LNCAP (cell line): ENCODE data around the gene FANCI.

Source experiments
- TF ChIP-seq, protein P1 (sequence below): fragments of 450-650 bp; IDR thresholded peaks from 2 replicates; pipeline ENCODE4 v1.5.1; 2017; ENCODE audit warnings: mild to moderate bottlenecking

FANCI gene

DNA sequence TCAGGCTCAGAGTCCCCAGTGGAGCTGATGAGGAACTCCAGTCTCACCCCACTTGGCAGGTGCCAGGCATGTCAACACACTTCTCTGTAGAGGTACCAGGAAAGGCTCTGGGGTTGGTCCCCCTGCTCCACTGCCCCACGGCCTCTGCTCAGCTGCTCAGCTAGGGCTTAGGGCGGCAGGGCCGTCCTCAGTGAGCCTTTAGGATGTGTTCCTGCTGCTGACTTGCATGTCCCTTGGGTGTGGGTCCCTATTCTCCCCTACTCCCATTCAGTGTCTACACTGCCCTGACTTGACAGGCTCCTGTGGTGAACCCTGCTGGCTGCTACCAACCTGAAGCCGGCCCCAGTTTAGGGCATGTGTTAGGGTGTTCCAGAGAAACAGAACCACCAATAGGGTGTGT, 108.7 kb downstream of the FANCI start:
- TF ChIP-seq, protein P1, sequence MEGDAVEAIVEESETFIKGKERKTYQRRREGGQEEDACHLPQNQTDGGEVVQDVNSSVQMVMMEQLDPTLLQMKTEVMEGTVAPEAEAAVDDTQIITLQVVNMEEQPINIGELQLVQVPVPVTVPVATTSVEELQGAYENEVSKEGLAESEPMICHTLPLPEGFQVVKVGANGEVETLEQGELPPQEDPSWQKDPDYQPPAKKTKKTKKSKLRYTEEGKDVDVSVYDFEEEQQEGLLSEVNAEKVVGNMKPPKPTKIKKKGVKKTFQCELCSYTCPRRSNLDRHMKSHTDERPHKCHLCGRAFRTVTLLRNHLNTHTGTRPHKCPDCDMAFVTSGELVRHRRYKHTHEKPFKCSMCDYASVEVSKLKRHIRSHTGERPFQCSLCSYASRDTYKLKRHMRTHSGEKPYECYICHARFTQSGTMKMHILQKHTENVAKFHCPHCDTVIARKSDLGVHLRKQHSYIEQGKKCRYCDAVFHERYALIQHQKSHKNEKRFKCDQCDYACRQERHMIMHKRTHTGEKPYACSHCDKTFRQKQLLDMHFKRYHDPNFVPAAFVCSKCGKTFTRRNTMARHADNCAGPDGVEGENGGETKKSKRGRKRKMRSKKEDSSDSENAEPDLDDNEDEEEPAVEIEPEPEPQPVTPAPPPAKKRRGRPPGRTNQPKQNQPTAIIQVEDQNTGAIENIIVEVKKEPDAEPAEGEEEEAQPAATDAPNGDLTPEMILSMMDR: no peak

DNA sequence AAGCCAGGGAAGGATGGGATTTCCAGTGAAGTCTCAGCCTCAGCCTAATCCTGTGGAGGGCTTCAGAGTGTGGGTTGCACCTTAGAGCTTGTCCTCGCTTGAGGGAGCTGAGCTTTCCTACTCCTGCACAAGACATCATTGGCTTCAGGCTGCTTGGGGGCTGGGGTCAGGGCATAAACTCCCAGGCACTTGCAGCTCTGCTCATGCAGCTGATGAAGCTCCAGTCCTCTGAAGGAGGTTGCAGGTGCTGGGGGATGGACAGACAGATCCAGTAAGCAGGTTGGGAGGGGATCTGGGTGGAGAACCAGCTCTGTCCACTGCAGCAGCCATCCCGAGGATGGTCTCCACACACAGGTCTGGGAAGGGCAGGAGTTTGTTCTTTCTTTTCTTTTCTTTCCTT, 110.2 kb downstream of the FANCI start:
- TF ChIP-seq, protein P1: no peak

DNA sequence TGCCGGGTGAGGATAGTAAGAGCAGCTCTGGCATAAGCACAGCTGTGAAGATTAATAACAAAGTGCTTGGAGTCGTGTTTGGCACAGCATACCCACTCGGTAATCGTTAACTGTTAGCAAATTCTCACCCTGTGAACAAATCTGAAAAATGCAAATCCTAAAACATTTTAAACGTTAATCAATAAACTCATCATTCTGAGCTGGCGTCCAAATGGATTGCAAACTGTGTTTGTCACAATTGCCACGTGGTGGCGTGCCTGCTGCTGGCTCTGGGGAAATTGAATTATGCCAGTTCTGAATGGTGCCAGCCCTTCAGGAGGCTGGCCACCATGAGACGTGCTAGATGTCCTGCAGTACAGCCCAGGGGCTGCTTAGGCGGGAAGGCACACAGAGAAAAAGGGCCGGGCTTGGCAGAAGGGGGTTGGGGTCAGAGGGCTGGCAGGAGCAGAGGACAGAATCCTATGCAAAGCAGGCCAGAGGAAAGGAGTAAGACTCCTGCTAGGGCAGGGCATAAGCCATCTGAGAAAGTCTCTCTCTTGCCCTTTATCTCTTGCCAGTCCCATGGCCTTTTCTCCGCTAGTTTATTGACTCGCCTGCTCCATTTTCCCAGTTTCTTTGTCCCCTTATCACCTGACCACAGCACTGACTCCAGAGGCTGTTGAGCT, 113.0 kb downstream of the FANCI start:
- TF ChIP-seq, protein P1: peak; percentile 82

DNA sequence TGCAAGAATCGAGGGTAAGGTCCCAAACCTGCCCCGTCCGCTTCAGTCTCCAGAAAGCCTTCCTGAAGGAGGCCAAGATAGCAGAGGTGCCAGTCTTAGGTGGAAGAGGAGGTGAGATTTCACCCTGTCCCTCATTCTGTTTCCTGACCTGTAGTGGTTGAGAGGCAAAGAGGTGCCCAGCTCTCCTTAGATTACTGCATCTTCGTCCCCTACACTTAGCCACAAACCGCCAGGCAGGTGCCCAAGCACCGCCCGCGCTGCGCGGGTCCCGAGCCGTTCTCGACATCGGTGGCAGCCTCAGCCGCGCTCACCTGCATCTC, 114.6 kb downstream of the FANCI start:
- TF ChIP-seq, protein P1: no peak

DNA sequence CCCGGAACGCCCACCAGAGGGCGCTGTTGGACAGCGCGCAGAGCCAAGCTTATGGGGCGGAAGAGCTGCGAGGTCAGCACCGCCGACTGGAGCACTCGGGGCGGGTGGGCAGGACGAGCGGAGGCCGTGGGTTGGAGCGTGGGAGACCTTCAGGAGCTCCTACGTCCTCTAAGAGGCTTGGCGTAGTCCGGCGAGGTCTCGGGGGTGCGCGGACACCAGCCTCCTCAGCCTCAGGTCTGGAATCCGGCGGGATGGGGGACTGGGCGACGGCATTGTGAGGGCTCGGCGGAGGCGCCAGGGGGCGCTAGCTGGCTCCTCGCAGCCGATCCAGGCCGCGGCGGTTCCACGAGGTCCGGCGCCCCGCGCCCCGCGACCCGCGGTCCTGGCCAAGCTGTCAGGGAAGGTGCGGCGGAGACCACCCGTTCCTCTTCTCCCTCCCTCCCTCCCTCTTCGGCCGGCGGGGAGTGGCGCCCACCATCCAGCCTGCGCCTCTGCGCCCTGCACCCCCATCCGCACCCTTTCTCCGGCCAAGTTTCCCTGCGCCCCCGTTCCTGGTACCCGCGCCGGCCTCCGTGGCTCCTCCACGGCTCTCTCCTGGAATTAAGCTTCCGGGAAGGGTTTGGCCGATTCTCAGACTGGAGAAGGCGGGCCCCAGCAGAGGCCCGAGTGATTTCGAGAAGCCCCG, 115.1 kb downstream of the FANCI start:
- TF ChIP-seq, protein P1: peak; percentile 98

DNA sequence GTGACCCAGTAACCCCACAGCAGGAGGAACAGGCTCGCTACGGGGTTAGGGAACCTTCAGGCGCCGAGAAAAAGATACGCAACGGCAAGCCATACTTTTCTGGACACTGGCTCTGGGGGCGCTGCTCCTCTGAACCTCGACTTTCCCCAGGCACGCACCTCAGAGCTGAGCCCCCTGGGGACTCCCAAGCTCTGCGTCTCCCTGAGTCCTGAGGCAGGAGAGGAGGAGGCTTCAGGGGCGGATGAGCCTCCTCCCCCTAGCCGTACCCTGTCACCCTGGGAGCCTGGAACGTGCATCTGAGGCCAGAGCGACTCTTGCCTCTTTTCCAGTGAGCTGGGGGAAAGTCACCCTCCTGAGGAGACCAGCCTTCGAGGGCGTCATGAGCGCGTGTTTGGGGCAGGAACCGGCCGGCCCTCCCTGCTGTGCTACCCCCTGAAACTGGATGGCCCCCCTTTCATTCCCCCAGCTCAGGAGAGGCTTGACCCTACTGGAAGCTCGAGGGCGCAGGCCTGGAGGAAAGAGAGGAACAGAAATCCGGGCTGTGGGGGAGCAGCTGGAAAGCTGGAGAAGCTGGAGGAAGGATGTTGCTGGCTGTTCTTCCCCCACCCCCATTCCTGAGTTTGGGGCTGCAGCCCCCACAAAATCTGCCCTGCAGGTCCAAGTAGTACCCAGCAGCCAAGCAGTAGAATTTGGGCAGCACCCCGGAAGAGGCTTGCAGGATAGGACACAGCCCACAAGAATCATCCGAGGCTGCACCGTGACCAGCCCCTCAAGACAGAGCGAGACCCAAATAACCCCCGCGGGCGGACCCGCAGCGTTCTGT, 115.9 kb downstream of the FANCI start:
- TF ChIP-seq, protein P1: no peak

DNA sequence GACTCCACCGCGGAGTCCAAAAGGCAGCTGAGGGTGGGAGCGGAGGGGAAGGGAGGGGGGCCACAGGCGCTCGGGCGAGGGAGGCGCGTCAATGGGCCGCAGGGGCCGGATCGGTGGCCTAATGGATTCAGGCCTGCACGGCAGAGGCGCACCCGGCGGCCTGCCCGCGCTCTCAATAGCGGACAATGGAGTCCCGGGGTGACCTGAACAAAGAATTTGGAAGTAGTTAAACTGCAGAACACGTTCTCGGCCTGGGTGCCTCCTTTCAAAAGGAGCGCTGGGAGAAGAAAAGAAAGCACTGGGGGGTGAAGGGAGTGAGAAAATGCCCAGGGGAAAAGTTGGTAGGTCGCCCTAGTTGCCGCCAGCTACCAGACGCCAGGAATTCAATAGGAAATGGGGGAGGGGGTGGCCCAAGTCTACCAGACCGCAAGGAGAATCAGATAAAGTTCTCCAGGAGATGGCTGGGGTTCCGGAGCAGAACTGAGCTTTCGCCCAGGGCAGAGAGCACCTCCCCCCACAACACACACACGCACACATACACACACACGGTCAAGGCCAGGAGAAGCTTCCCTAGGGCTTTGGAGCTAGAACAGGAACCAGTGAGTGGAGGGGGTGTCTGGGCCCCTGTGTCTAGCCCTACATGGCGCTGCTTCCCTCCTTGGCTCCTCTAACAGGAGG, 116.7 kb downstream of the FANCI start:
- TF ChIP-seq, protein P1: no peak
